GM12874 (cell line): ENCODE results near the gene MPP7.

Experiments
- TF ChIP-seq, protein P1 (sequence below): IDR thresholded peaks from 2 replicates; pipeline ENCODE4 v1.5.1; 2011; ENCODE audit warnings: low read depth, mild to moderate bottlenecking, control low read depth, low read length, moderate library complexity; ENCODE audit not compliant: insufficient read depth

Gene MPP7

DNA sequence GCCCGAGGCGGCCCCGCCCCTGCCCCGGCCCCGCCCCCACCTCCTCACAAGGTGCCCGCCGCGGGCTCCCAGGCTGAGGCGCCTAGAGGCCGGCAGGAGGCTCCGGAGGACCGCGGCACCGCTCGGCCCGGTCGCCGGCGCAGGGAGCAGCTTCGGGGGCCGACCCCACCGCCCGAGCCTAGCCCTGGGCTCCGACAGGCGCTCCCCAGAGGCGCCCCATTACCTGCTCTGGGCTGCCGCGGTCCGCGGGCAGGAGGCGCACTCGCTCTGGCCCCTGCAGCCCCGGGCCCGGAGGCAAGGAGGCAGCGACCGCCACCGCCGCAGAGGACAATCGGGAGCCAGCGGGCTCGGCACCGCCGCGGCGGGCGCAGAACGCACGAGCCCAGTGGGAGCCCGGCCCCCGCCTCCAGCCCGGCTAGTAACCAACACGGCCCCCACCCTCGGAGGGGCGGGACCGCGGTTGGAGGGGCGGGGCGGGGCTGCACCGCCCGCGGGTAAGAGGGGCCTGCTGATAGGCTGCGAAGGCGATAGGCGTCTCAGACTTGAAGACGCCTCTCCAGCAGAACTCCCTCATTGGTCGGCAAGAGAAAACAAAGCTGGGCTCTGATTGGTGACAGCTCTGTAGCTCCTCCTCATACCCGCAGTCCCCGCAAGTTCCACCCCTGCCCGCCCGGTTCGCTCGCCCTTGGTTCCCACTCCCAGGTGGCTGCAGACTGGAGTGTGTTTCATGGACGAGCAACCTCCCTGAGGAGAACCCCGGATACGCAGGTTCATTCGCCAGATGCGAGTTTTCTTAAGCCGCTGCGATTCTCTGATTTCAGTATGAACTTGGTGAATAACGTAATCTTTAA lies at the start of gene MPP7:
MPP7 (minus strand) TSS at position 427 of the 851 bp plus-strand sequence. CDS start 64,460 bp downstream, outside the sequence.
- TF ChIP-seq, protein P1, sequence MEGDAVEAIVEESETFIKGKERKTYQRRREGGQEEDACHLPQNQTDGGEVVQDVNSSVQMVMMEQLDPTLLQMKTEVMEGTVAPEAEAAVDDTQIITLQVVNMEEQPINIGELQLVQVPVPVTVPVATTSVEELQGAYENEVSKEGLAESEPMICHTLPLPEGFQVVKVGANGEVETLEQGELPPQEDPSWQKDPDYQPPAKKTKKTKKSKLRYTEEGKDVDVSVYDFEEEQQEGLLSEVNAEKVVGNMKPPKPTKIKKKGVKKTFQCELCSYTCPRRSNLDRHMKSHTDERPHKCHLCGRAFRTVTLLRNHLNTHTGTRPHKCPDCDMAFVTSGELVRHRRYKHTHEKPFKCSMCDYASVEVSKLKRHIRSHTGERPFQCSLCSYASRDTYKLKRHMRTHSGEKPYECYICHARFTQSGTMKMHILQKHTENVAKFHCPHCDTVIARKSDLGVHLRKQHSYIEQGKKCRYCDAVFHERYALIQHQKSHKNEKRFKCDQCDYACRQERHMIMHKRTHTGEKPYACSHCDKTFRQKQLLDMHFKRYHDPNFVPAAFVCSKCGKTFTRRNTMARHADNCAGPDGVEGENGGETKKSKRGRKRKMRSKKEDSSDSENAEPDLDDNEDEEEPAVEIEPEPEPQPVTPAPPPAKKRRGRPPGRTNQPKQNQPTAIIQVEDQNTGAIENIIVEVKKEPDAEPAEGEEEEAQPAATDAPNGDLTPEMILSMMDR, result peak; percentile 29

DNA sequence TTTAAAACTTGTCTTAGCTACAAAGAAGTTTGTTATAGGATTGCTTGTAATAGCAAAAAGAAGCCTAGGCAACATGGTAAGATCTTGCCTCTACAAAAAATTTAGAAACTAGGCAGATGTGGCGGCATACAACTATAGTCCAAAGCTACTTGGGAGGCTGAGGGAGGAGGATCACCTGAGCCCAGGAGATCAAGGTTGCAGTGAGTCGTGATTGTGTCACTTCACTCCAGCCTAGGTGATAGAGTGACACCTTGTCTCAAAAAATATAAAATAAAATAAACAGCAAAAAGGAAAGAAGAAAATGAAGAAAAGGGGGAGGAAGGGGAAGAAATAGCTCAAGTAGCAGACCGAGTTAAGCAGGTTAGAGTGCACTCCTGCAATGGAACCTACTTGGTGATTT lies 47.0 kb upstream of the MPP7 start:
- TF ChIP-seq, protein P1, result no peak

DNA sequence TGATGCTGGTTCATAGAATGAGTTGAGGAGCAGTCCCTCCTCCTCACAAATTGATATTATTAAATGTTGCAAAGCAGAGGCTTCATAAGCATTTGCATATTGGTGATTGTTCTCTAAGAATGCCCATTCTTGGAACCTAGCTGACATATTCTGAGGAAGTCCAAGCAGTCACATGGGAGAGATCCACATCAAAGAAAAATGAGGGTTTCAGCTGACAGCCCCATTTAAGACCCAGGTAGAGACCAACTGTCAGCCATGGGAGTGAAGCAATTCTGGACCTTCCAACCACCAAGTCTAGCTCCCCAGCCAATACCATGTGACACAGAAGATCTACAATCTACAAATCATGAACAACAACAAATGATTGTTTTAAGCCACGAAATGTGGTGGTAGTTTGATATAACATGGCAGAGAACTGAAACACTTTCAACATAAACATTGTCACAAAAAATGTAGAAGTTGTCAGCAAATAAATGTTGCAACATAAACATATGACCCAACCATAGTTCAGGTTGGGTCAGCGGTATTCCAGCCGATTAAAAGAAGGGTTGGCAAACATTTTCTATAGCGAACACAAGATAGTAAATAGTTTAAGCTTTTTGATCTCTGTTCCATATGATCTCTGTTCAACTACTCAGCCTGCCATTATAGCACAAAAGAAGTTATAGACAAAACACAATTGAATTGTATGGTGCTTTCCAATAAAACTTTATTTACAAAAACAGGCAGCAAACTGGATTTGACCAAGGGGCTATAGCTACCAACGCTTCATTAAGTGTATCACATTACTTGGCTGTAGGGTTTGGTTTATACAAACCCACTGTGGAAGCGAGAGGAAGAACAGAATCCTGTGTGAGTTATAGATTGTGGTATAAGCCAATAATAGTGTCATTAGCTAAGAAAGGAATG lies 41.4 kb upstream of the MPP7 start:
- TF ChIP-seq, protein P1, result no peak

DNA sequence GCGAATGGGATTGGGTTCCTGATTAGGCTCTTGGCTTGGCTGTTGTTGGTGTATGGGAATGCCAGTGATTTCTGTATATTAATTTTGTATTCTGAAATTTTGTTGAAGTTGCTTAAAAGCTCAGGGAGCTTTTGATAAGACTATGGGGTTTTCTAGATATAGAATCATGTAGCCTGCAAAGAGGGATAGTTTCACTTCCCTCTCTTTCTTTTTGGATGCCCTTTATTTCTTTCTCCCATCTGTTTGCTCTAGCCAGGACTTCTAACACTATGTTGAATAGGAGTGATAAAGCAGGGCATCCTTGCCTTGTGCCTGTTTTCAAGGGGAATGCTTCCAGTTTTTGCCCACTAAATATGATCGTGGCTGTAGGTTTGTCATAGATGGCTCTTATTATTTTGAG lies 40.4 kb upstream of the MPP7 start:
- TF ChIP-seq, protein P1, result no peak

DNA sequence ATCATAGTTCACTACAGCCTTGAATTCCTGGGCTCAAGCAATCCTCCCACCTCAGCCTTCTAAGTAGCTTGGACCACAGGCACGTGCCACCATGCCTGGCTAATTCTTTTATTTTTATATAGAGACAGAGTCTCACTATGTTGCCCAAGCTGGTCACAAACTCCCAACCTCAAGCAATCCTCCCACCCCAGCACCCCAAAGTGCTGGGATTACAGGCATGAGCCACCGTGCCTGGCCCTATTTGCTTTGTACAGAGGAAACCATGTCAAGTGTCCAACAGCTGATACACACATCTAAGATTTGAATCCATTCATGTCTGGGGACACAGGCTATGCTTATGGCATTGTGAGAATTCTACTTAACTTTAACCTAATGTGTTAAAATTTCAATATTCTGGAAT lies 29.9 kb upstream of the MPP7 start:
- TF ChIP-seq, protein P1, result no peak

DNA sequence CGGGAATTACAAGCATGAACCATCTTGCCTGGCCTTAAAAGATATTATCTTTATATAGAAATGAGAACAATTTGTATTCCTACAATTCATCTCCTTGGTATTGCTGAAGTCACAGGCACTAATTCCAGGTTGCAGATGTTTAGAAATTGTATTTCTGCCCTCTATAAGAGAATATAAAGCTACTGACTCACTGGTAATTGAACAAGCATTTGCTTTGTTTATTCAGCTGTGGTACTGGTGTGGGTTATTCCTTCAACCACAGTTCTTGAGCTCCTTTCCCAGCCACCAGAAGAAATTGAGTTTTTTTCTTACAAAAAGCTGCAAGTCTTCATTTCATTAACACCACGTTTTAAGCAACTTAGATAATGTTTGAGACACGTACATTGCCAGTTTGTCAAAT lies 29.0 kb upstream of the MPP7 start:
- TF ChIP-seq, protein P1, result no peak

DNA sequence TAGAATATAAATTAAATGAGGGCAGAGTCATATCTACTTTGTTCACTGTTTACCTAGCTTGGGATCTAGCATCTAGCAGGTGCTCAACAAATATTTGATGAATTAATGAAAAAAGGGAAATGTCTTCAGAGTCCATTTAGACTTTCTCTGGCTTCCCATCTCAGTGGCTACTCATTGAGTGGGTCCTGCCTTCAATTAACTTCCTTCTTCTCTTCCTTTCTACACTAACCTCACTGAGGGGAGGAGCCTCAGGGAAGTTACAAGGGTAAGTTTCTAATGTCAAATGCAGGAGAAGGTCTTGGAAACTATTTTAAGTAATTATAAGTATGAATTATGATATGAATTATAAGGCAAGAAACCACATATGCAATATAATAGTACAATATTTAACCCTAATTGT lies 28.2 kb upstream of the MPP7 start:
- TF ChIP-seq, protein P1, result no peak
